ENCODE results near the gene TIMM44. TPM values are rescaled to one million over a fixed set of nuclear protein-coding genes. Genes with fewer than 3 reads are reported as not detected.

The TIMM44 gene
- total and polyA plus RNA-seq, 2 donors (not counting 3 experiments of a cell fraction or from before 2014, with no cell fraction given): 61.5 to 64.3 TPM

DNA sequence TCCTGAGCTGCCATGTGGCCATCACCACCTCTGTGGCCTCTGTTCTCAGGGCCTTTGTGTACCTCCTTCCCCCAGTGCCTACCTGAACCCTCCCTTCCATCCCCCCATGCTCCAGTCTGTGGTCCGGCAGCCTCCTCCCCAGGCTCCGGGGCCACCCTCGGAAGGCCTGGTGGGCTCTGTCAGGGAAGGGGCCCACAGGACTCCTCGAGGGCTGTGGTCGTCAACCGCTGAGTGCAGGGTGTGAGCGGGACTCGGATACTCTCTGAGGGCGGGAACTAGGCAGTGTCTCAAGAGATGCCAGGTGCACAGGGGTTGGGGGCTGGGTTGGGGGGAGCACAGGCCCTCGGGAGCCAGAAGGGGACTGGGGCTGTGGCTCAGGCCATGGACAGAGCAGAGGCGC lies 35.9 kb downstream of the TIMM44 start:
- Histone ChIP-seq H3K4me2 (ENCODE audit: insufficient read depth, low read length) (no peak overlapping the region), H3K9ac (replicated peaks; ENCODE audit: extremely low read depth, insufficient read depth, low read length) (no peak overlapping the region), H3K4me1 (ENCODE audit: control insufficient read depth, extremely low read depth, insufficient read depth, low read length) (peaks cover 15% of the 10 kb centered on the region), H3K9me3 (replicated peaks; ENCODE audit: control insufficient read depth, insufficient read depth, low read length) (no peaks in the 10 kb centered on the region), H3K36me3 (ENCODE audit: control insufficient read depth in 2 of 2, extremely low read depth in 1 of 2, insufficient read depth in 2 of 2, low read length in 2 of 2) (peaks cover 0 to 23% of the 10 kb centered on the region in 2 experiments), H4K20me1 (replicated peaks; ENCODE audit: control insufficient read depth, extremely low read depth, insufficient read depth, low read length) (no peaks in the 10 kb centered on the region), H3K27me3 (ENCODE audit: control insufficient read depth in 2 of 2, insufficient read depth in 2 of 2, low read length in 2 of 2) (no peaks in the 10 kb centered on the region), H2AFZ (ENCODE audit: low read depth, low read length) (no peak overlapping the region), H3K27ac (ENCODE audit: insufficient read depth, low read depth, low read length) (no peak overlapping the region), H3K9me1 (replicated peaks; ENCODE audit: control insufficient read depth, extremely low read depth, insufficient read depth, low read length) (no peaks in the 10 kb centered on the region), H3K79me2 (ENCODE audit: control insufficient read depth, insufficient read depth, low read length) (peaks cover 28% of the 10 kb centered on the region), H3K4me3 (replicated peaks in 1 of 3; ENCODE audit: insufficient read depth in 1 of 3, low read depth in 1 of 3, low read length in 3 of 3) (no peak overlapping the region)
- FAIRE-seq: no peak
- no TSS peak for BruUV-seq (replicated peaks)
- CTCF ChIA-PET: interaction anchor here (1.0 kb wide), 1 partner anchor 10 kb away, joined by 4 read pairs; no protein-coding TSS in a partner anchor
- intact Hi-C loops (cut with micrococcal nuclease) (no loop called here), dilution Hi-C loops (cut with MboI; ENCODE audit: extremely low pct_ligation_motif_present, low sequenced_read_pairs) (no loop called here)
- TF ChIP-seq POLR2A (IDR thresholded peaks at IDR 0.05; ENCODE audit: low read depth, low read length) (no peak), POLR2AphosphoS5 (IDR thresholded peaks at IDR 0.05; ENCODE audit: insufficient read depth, low read depth, low read length) (no peak), EZH2 (IDR thresholded peaks at IDR 0.05; ENCODE audit: borderline replicate concordance, low read depth, low read length, severe bottlenecking) (no peak), MYC (IDR thresholded peaks at IDR 0.05; ENCODE audit: low read depth, low read length) (no peak), FOS (IDR thresholded peaks at IDR 0.05; ENCODE audit: borderline replicate concordance, insufficient read depth, low read length) (no peak), JUN (IDR thresholded peaks at IDR 0.05; ENCODE audit: borderline replicate concordance, insufficient read depth, insufficient read length, low read depth) (no peak), GATA2 (IDR thresholded peaks at IDR 0.05; ENCODE audit: insufficient read depth, insufficient read length, low read depth, low read length) (no peak)
- TF ChIP-seq, protein P1, sequence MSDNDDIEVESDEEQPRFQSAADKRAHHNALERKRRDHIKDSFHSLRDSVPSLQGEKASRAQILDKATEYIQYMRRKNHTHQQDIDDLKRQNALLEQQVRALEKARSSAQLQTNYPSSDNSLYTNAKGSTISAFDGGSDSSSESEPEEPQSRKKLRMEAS (IDR thresholded peaks at IDR 0.05; ENCODE audit: insufficient read depth, insufficient read length): no peak
- TF ChIP-seq, protein P2, sequence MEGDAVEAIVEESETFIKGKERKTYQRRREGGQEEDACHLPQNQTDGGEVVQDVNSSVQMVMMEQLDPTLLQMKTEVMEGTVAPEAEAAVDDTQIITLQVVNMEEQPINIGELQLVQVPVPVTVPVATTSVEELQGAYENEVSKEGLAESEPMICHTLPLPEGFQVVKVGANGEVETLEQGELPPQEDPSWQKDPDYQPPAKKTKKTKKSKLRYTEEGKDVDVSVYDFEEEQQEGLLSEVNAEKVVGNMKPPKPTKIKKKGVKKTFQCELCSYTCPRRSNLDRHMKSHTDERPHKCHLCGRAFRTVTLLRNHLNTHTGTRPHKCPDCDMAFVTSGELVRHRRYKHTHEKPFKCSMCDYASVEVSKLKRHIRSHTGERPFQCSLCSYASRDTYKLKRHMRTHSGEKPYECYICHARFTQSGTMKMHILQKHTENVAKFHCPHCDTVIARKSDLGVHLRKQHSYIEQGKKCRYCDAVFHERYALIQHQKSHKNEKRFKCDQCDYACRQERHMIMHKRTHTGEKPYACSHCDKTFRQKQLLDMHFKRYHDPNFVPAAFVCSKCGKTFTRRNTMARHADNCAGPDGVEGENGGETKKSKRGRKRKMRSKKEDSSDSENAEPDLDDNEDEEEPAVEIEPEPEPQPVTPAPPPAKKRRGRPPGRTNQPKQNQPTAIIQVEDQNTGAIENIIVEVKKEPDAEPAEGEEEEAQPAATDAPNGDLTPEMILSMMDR (IDR thresholded peaks at IDR 0.05; ENCODE audit: extremely low read depth in 1 of 2, insufficient read depth in 1 of 2, low read depth in 1 of 2, low read length in 2 of 2): no peak
- POLR2A ChIA-PET: no interaction called here
- no peak for DNase-seq (ENCODE audit: low read depth, low spot score)
